Ovary (tissue), 1 donor: ENCODE measurements around the gene MOB1A.

ENCODE experiments used
- EP300 ChIP-seq: sonication (generic); formaldehyde crosslinking; IDR thresholded peaks from one replicate; pipeline ENCODE4 v1.6.1; 2017; ENCODE audit warnings: antibody characterized with exemption
- POLR2A ChIP-seq: fragments of 450-650 bp; IDR thresholded peaks from one replicate; pipeline ENCODE4 v1.6.1; 2017; ENCODE audit warnings: antibody characterized with exemption, mild to moderate bottlenecking, moderate library complexity

- TF ChIP-seq POLR2A (no peak), EP300 (no peak)
These were observed 28.9 kb downstream of the MOB1A start for GRCh38 chr2:74149570-74150319.
